ENCODE measurements around the gene FBXL7. TPM values are rescaled to one million over a fixed set of nuclear protein-coding genes. Genes with fewer than 3 reads are reported as not detected.

FBXL7 gene
- total RNA-seq, 2 experiments from 2014 or later: not detected

DNA sequence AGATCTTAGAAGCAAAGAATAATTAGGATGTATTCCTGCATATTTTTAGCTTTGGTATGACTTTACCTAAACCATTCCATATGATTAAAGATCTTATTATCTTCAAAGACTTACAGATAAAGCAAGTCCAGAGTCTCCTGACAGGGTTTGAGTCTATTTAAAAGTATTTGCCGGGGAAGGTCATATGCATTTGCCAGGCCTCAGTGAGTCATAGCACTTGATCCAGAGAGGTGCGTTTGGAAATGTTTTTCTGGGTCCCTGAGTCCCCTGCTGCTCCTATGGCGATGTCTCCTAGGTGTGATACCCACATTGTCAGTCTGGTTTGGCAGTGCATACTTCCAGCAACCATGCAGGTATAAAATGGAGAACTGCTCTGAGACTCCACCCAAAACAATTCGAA is 217.0 kb downstream of the FBXL7 start:
- no peaks in the 10 kb centered on the region for H3K36me3 Mint-ChIP-seq (ENCODE audit: low read depth)
- POLR2A ChIA-PET: no interaction called here
- CTCF ChIA-PET: no interaction called here
- no peak for DNase-seq
- no peaks in the 10 kb centered on the region for H3K4me1 Mint-ChIP-seq
- no peak overlapping the region for H3K4me3 Mint-ChIP-seq
- no peaks in the 10 kb centered on the region for H3K9me3 Mint-ChIP-seq
- no peak overlapping the region for H3K27ac Mint-ChIP-seq
- H3K27me3 Mint-ChIP-seq: no peaks in the 10 kb centered on the region

DNA sequence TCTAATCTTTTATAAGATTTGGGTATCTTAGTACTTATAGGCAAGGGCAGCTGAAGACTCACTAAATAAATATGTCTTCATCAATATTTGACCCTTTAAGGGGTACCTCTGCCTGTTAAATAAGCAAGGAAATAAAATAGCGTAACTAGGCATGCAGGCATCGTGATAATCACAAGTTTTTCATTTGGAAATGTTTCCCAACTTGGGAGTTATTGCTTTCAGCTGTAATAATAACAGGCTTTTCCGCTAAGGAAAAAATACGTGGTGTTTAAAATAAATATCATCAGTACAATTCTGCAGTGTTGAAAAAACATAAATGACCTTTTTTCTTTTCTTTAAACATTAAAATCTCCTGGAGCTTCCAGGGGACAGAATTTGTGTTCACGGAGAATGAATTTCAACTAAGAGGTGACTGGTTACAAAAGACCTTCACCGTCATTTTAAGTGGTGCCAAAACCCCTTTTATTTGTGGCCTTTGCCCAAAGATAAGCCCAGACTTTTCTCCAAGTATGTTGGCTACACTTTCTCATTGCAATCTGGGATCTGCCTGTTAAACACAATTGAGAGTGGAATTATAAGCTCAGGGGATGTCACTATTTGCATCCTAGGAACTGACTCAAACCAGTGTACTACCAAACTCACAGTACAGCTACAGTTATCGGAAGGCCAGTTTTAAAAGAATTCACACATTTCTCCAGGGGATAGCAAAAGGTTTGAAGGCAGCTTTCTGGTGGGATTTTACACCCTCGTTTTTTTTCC is 218.6 kb downstream of the FBXL7 start:
- H3K36me3 Mint-ChIP-seq (ENCODE audit: low read depth): no peaks in the 10 kb centered on the region
- H3K4me3 Mint-ChIP-seq: no peak overlapping the region
- no peak overlapping the region for H3K27ac Mint-ChIP-seq
- POLR2A ChIA-PET: no interaction called here
- H3K4me1 Mint-ChIP-seq: no peaks in the 10 kb centered on the region
- H3K9me3 Mint-ChIP-seq: no peaks in the 10 kb centered on the region
- H3K27me3 Mint-ChIP-seq: no peaks in the 10 kb centered on the region
- DNase-seq: no peak
- CTCF ChIA-PET: no interaction called here

DNA sequence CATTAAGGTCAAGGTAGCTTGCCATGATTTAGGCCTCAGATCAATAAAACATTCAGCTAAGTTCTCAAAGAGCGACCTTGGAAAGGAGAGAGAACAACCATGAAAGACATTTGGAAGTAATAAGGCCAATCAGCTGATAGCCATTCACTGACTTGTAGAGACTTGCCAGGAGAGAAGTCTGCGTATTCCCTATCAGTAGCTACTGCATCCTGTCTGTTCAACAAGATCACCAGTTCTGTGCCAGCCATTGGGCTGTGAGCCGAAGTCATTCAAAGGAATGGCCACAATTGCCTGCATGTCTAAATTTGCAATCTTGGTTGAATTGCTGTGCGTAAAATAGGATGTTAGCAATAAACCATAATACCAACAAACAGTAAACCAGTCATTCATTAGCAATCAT is 219.8 kb downstream of the FBXL7 start:
- no peaks in the 10 kb centered on the region for H3K4me1 Mint-ChIP-seq
- no peak overlapping the region for H3K4me3 Mint-ChIP-seq
- H3K9me3 Mint-ChIP-seq: no peaks in the 10 kb centered on the region
- ChIA-PET CTCF (no interaction called here), POLR2A (no interaction called here)
- H3K27ac Mint-ChIP-seq: no peak overlapping the region
- no peaks in the 10 kb centered on the region for H3K27me3 Mint-ChIP-seq
- H3K36me3 Mint-ChIP-seq (ENCODE audit: low read depth): no peaks in the 10 kb centered on the region
- DNase-seq: no peak

- ChIA-PET CTCF (no interaction called here), POLR2A (no interaction called here)
- Mint-ChIP-seq H3K4me1 (no peaks in the 10 kb centered on the region), H3K27ac (no peak overlapping the region), H3K4me3 (no peak overlapping the region), H3K9me3 (peaks cover 2% of the 10 kb centered on the region), H3K27me3 (no peaks in the 10 kb centered on the region), H3K36me3 (ENCODE audit: low read depth) (no peaks in the 10 kb centered on the region)
- no peak for DNase-seq
Observed at GRCh38 chr5:15720515-15720914, 220.5 kb downstream of the FBXL7 start.

DNA sequence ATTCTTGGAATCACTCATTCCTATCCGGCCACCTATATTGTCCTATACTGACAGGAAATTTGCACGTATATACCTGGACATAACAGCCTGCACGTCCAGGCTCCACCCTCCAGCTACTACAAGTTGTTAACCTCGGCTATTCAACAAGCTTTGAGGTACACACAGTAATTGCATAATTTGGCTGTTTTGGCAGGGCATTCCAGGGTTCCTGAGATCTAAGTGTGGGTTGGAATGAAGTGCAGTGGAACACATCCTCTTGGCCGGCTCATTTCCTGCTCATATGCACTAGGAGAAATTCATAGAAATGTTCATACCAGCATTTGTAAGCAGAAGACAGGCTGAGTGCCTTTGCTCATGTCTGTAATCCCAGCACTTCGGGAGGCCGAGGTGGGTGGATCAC is 222.3 kb downstream of the FBXL7 start:
- no peaks in the 10 kb centered on the region for H3K4me1 Mint-ChIP-seq
- no peaks in the 10 kb centered on the region for H3K27me3 Mint-ChIP-seq
- peaks cover 2% of the 10 kb centered on the region for H3K9me3 Mint-ChIP-seq
- no peak for DNase-seq
- H3K36me3 Mint-ChIP-seq (ENCODE audit: low read depth): no peaks in the 10 kb centered on the region
- H3K27ac Mint-ChIP-seq: no peak overlapping the region
- ChIA-PET CTCF (no interaction called here), POLR2A (no interaction called here)
- H3K4me3 Mint-ChIP-seq: no peak overlapping the region

GRCh38 chr5:15727375-15727774 is 227.4 kb downstream of the FBXL7 start:
- Mint-ChIP-seq H3K27me3 (no peaks in the 10 kb centered on the region), H3K36me3 (ENCODE audit: low read depth) (no peaks in the 10 kb centered on the region), H3K4me3 (no peak overlapping the region), H3K4me1 (no peaks in the 10 kb centered on the region), H3K9me3 (peaks cover 11% of the 10 kb centered on the region), H3K27ac (no peak overlapping the region)
- POLR2A ChIA-PET: no interaction called here
- DNase-seq: no peak
- CTCF ChIA-PET: interaction anchor here (0.6 kb wide), 1 partner anchor 9 kb away, joined by 3 read pairs; no protein-coding TSS in a partner anchor

DNA sequence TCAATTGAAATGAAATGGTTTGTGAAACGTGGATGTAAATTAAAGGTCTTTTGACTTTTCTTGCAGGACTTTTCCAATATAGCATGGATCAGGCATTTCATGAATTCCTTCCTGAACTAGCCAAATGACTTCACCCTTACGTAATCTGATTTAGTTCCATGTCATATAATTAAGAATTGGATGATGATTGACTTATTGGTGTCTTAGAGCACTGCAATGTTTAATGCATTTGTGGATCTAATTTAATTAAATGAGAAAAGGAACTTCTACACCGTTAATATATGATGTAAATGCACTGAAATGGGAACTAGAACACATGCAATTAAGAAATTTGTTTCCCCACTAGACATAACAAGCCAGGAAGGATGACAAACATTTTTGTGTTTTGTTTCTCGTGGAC is 228.8 kb downstream of the FBXL7 start:
- Mint-ChIP-seq H3K27ac (no peak overlapping the region), H3K9me3 (peaks cover 11% of the 10 kb centered on the region), H3K4me3 (no peak overlapping the region), H3K4me1 (no peaks in the 10 kb centered on the region), H3K27me3 (no peaks in the 10 kb centered on the region), H3K36me3 (ENCODE audit: low read depth) (no peaks in the 10 kb centered on the region)
- DNase-seq: no peak
- ChIA-PET POLR2A (no interaction called here), CTCF (no interaction called here)

DNA sequence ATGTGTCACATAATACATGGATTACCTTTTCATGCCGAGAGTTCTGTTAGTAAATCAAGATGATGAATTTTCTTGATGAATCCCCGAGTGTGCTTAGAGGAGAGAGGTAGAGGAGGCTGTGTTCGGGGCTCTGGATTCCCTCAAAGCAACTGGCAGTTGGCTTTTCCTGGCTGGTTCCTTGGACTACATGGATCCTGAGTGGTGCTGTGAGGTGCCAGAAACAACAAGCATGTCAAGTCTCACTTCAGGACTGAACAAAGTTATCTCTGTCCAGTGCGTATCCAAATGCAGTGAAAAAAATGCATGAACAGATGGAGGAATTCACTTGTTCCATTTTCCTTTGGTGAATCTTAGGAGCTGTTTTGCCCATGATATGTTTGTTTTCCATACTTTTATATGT is 231.7 kb downstream of the FBXL7 start:
- ChIA-PET POLR2A (no interaction called here), CTCF (no interaction called here)
- no peak overlapping the region for H3K27ac Mint-ChIP-seq
- H3K9me3 Mint-ChIP-seq: peaks cover 12% of the 10 kb centered on the region
- H3K4me3 Mint-ChIP-seq: no peak overlapping the region
- H3K36me3 Mint-ChIP-seq (ENCODE audit: low read depth): no peaks in the 10 kb centered on the region
- no peak for DNase-seq
- no peaks in the 10 kb centered on the region for H3K27me3 Mint-ChIP-seq
- H3K4me1 Mint-ChIP-seq: no peaks in the 10 kb centered on the region

DNA sequence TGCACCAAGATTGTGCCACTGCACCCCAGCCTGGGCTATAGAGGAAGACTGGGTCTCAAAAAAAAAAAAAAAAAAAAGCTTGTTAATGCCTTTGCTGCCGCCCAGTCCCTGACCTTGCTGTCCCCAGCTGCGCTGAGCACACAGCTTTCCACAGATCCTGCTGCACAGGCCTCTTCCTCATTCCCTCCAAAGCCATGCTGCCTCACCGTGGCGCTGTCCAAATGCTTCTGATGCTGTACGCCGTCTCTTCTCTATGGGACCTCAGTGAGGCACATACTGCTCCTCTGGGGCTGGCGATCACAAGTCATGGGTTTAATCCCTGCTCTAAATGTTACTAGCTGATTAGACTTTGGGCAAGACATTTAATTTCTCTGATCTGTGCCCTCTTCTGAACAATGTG is 234.1 kb downstream of the FBXL7 start:
- POLR2A ChIA-PET: no interaction called here
- no peak overlapping the region for H3K27ac Mint-ChIP-seq
- H3K9me3 Mint-ChIP-seq: peaks cover 6% of the 10 kb centered on the region
- no peak overlapping the region for H3K4me3 Mint-ChIP-seq
- no peaks in the 10 kb centered on the region for H3K27me3 Mint-ChIP-seq
- CTCF ChIA-PET: no interaction called here
- H3K36me3 Mint-ChIP-seq (ENCODE audit: low read depth): no peaks in the 10 kb centered on the region
- no peaks in the 10 kb centered on the region for H3K4me1 Mint-ChIP-seq
- DNase-seq: no peak

DNA sequence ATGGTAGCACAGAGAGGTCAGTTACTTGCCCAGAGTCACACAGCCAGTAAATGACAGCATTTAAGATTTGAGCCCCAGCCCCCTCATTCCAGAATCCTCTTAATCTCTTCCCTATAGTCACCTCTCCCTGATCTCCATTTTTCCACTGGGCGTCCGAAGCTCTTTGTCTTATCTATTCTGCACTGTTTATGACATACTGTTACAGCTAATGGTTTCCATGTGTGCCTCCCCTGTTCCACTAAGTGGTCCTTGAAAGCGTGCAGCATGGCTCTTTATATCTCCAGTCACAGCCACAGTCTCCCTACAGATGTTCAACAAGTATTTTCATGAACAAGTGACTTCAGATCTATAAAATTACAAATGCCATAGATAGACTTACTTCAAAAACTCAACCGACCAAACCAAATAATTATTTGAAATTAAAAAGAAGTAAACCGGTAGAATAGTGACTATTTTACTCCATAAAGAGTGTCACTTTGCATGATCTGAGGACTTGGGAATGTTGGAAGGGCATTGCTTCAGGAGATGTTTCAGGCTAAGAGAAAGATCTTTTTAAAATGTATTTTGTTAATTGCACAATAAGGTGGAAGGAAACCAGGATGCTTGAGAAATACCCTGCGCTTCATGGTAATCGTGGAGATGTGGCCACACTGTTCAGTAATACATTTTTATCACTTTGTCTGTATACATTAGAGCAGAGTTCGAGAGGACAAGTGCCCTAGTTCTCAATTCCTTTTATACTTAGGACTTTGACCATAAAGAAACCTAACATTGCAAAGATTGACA is 237.2 kb downstream of the FBXL7 start:
- no peak overlapping the region for H3K27ac Mint-ChIP-seq
- DNase-seq: no peak

GRCh38 chr5:15737871-15738664 is 238.1 kb downstream of the FBXL7 start:
- Mint-ChIP-seq H3K36me3 (ENCODE audit: low read depth) (no peaks in the 10 kb centered on the region), H3K27me3 (no peaks in the 10 kb centered on the region), H3K27ac (no peak overlapping the region), H3K4me1 (no peaks in the 10 kb centered on the region), H3K4me3 (no peak overlapping the region), H3K9me3 (peaks cover 5% of the 10 kb centered on the region)
- POLR2A ChIA-PET: no interaction called here
- no peak for DNase-seq
- CTCF ChIA-PET: no interaction called here

More for the DNA sequence above, 237.2 kb downstream of the FBXL7 start:
- peaks cover 3% of the 10 kb centered on the region for H3K9me3 Mint-ChIP-seq
- POLR2A ChIA-PET: no interaction called here
- no peaks in the 10 kb centered on the region for H3K27me3 Mint-ChIP-seq
- no peaks in the 10 kb centered on the region for H3K36me3 Mint-ChIP-seq (ENCODE audit: low read depth)
- CTCF ChIA-PET: no interaction called here
- no peaks in the 10 kb centered on the region for H3K4me1 Mint-ChIP-seq
- H3K4me3 Mint-ChIP-seq: no peak overlapping the region

GRCh38 chr5:15740383-15740782 is 240.4 kb downstream of the FBXL7 start:
- Mint-ChIP-seq H3K9me3 (peaks cover 7% of the 10 kb centered on the region), H3K4me3 (no peak overlapping the region), H3K27ac (no peak overlapping the region), H3K36me3 (ENCODE audit: low read depth) (no peaks in the 10 kb centered on the region), H3K4me1 (no peaks in the 10 kb centered on the region), H3K27me3 (no peaks in the 10 kb centered on the region)
- ChIA-PET CTCF (no interaction called here), POLR2A (no interaction called here)
- no peak for DNase-seq

DNA sequence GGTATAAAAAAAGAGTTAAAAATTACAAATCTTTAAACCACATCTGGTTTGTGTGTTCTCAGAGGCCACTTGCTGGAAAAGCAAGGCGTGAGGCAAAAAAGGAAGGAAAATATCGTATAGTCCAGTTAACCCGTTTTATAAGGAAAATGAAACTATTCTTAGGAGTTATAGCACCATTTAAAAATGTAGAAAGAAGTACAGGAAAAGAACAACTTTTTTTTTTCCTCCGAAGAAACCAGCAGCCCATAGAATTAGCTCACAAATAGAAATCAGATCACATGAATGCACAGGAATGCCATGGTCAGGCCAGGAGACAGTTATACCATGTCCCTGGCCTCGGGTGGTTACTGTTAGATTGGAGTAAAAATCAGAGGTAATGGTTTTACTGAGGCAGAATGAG is 241.6 kb downstream of the FBXL7 start:
- H3K4me3 Mint-ChIP-seq: no peak overlapping the region
- H3K4me1 Mint-ChIP-seq: no peaks in the 10 kb centered on the region
- no peak for DNase-seq
- ChIA-PET POLR2A (no interaction called here), CTCF (no interaction called here)
- H3K27ac Mint-ChIP-seq: no peak overlapping the region
- H3K27me3 Mint-ChIP-seq: no peaks in the 10 kb centered on the region
- H3K36me3 Mint-ChIP-seq (ENCODE audit: low read depth): no peaks in the 10 kb centered on the region
- H3K9me3 Mint-ChIP-seq: peaks cover 7% of the 10 kb centered on the region
